ENCODE data around the gene PNMA6E. TPM values are rescaled to one million over a fixed set of nuclear protein-coding genes. Genes with fewer than 3 reads are reported as not detected.

PNMA6E gene
- polyA plus RNA-seq = not detected
- long read RNA-seq, donor 1 = 0 reads
- long read RNA-seq, donor 2 = 0 reads
- long read RNA-seq, donor 3 = 0 reads
- long read RNA-seq, donor 4 = 0 reads
- long read RNA-seq, donor 5 = 0 reads
- long read RNA-seq, donor 6 = 0 reads
- long read RNA-seq, donor 7 = 0 reads
- long read RNA-seq, donor 8 = 0 reads
- long read RNA-seq, donor 9 = 0 reads
- long read RNA-seq, donor 10 = 0 reads
- long read RNA-seq, donor 11 = 0 reads

GRCh38 chrX:153401133-153401764, at the start of gene PNMA6E:
PNMA6E (minus strand) TSS chrX:153401350; CDS start chrX:153398849, 2,501 bp downstream.
- Histone ChIP-seq H3K27ac (ENCODE audit: low read length) (no peak within 1 kb of the TSS), H3K36me3 (ENCODE audit: control insufficient read depth, insufficient read depth, low read length) (no peaks in the 10 kb centered on the region), H3K4me1 (ENCODE audit: control insufficient read depth, insufficient read depth, low read length) (no peaks in the 10 kb centered on the region), H3K4me3 (ENCODE audit: low read length) (no peak within 1 kb of the TSS), H3K27me3 (ENCODE audit: control insufficient read depth, insufficient read depth, low read length) (no peaks in the 10 kb centered on the region), H3K9me3 (ENCODE audit: control insufficient read depth, low read depth, low read length) (peaks cover 6% of the 10 kb centered on the region)
- DNase-seq = no peak
- no CpG with 5 or more reads among the region's 29 CpGs for WGBS (ENCODE audit: insufficient coverage, low lambda C conversion rate)

GRCh38 chrX:153450949-153451277, 49.8 kb upstream of the PNMA6E start:
- no peak overlapping the region for H3K27ac ChIP-seq (ENCODE audit: low read length)
- no peaks in the 10 kb centered on the region for H3K27me3 ChIP-seq (ENCODE audit: control insufficient read depth, insufficient read depth, low read length)
- no peaks in the 10 kb centered on the region for H3K9me3 ChIP-seq (ENCODE audit: control insufficient read depth, low read depth, low read length)
- no peak for DNase-seq
- H3K4me3 ChIP-seq (ENCODE audit: low read length) = no peak overlapping the region
- WGBS (ENCODE audit: insufficient coverage, low lambda C conversion rate) = no CpG with 5 or more reads among the region's 8 CpGs
- H3K36me3 ChIP-seq (ENCODE audit: control insufficient read depth, insufficient read depth, low read length) = peaks cover 6% of the 10 kb centered on the region
- H3K4me1 ChIP-seq (ENCODE audit: control insufficient read depth, insufficient read depth, low read length) = no peaks in the 10 kb centered on the region

- Histone ChIP-seq H3K4me1 (ENCODE audit: control insufficient read depth, insufficient read depth, low read length) (no peaks in the 10 kb centered on the region), H3K27me3 (ENCODE audit: control insufficient read depth, insufficient read depth, low read length) (no peaks in the 10 kb centered on the region), H3K9me3 (ENCODE audit: control insufficient read depth, low read depth, low read length) (no peaks in the 10 kb centered on the region), H3K27ac (ENCODE audit: low read length) (no peak overlapping the region), H3K36me3 (ENCODE audit: control insufficient read depth, insufficient read depth, low read length) (peaks cover 5% of the 10 kb centered on the region), H3K4me3 (ENCODE audit: low read length) (no peak overlapping the region)
- WGBS (ENCODE audit: insufficient coverage, low lambda C conversion rate) = no CpG with 5 or more reads among the region's 26 CpGs
- DNase-seq = no peak
These were observed 49.2 kb upstream of the PNMA6E start for GRCh38 chrX:153450114-153450948.

GRCh38 chrX:153449368-153450113, 48.4 kb upstream of the PNMA6E start:
- Histone ChIP-seq H3K27me3 (ENCODE audit: control insufficient read depth, insufficient read depth, low read length) (no peaks in the 10 kb centered on the region), H3K36me3 (ENCODE audit: control insufficient read depth, insufficient read depth, low read length) (peaks cover 3% of the 10 kb centered on the region), H3K9me3 (ENCODE audit: control insufficient read depth, low read depth, low read length) (no peaks in the 10 kb centered on the region), H3K27ac (ENCODE audit: low read length) (no peak overlapping the region), H3K4me1 (ENCODE audit: control insufficient read depth, insufficient read depth, low read length) (no peaks in the 10 kb centered on the region), H3K4me3 (ENCODE audit: low read length) (no peak overlapping the region)
- DNase-seq = no peak
- no CpG with 5 or more reads among the region's 15 CpGs for WGBS (ENCODE audit: insufficient coverage, low lambda C conversion rate)

- H3K4me1 ChIP-seq (ENCODE audit: control insufficient read depth, insufficient read depth, low read length) = no peaks in the 10 kb centered on the region
- H3K27ac ChIP-seq (ENCODE audit: low read length) = no peak overlapping the region
- H3K36me3 ChIP-seq (ENCODE audit: control insufficient read depth, insufficient read depth, low read length) = peaks cover 1% of the 10 kb centered on the region
- H3K27me3 ChIP-seq (ENCODE audit: control insufficient read depth, insufficient read depth, low read length) = no peaks in the 10 kb centered on the region
- H3K9me3 ChIP-seq (ENCODE audit: control insufficient read depth, low read depth, low read length) = no peaks in the 10 kb centered on the region
- H3K4me3 ChIP-seq (ENCODE audit: low read length) = no peak overlapping the region
- WGBS (ENCODE audit: insufficient coverage, low lambda C conversion rate) = no CpG with 5 or more reads among the region's 21 CpGs
- peak; percentile 40 to 68 for DNase-seq
These were observed 47.6 kb upstream of the PNMA6E start for GRCh38 chrX:153448556-153449367.

- no peak overlapping the region for H3K4me3 ChIP-seq (ENCODE audit: low read length)
- no peaks in the 10 kb centered on the region for H3K36me3 ChIP-seq (ENCODE audit: control insufficient read depth, insufficient read depth, low read length)
- DNase-seq = no peak
These were observed 46.4 kb upstream of the PNMA6E start for GRCh38 chrX:153447581-153447960.

GRCh38 chrX:153446950-153447580, 45.9 kb upstream of the PNMA6E start:
- Histone ChIP-seq H3K27ac (ENCODE audit: low read length) (no peak overlapping the region), H3K4me3 (ENCODE audit: low read length) (no peak overlapping the region), H3K36me3 (ENCODE audit: control insufficient read depth, insufficient read depth, low read length) (no peaks in the 10 kb centered on the region), H3K9me3 (ENCODE audit: control insufficient read depth, low read depth, low read length) (no peaks in the 10 kb centered on the region), H3K4me1 (ENCODE audit: control insufficient read depth, insufficient read depth, low read length) (no peaks in the 10 kb centered on the region), H3K27me3 (ENCODE audit: control insufficient read depth, insufficient read depth, low read length) (no peaks in the 10 kb centered on the region)
- no peak for DNase-seq
- no CpG with 5 or more reads among the region's 17 CpGs for WGBS (ENCODE audit: insufficient coverage, low lambda C conversion rate)

More at GRCh38 chrX:153447581-153447960, 46.4 kb upstream of the PNMA6E start:
- WGBS (ENCODE audit: insufficient coverage, low lambda C conversion rate) = no CpG with 5 or more reads among the region's 8 CpGs
- no peaks in the 10 kb centered on the region for H3K4me1 ChIP-seq (ENCODE audit: control insufficient read depth, insufficient read depth, low read length)
- H3K27me3 ChIP-seq (ENCODE audit: control insufficient read depth, insufficient read depth, low read length) = no peaks in the 10 kb centered on the region
- H3K27ac ChIP-seq (ENCODE audit: low read length) = no peak overlapping the region
- H3K9me3 ChIP-seq (ENCODE audit: control insufficient read depth, low read depth, low read length) = no peaks in the 10 kb centered on the region

- WGBS (ENCODE audit: insufficient coverage, low lambda C conversion rate) = no CpG with 5 or more reads among the region's 10 CpGs
- Histone ChIP-seq H3K9me3 (ENCODE audit: control insufficient read depth, low read depth, low read length) (no peaks in the 10 kb centered on the region), H3K27ac (ENCODE audit: low read length) (no peak overlapping the region), H3K36me3 (ENCODE audit: control insufficient read depth, insufficient read depth, low read length) (no peaks in the 10 kb centered on the region), H3K27me3 (ENCODE audit: control insufficient read depth, insufficient read depth, low read length) (no peaks in the 10 kb centered on the region), H3K4me3 (ENCODE audit: low read length) (no peak overlapping the region), H3K4me1 (ENCODE audit: control insufficient read depth, insufficient read depth, low read length) (no peaks in the 10 kb centered on the region)
- no peak for DNase-seq
These were observed 45.4 kb upstream of the PNMA6E start for GRCh38 chrX:153446636-153446936.

GRCh38 chrX:153445856-153446635, 44.9 kb upstream of the PNMA6E start, which contains the start of gene TREX2:
TREX2 (minus strand) TSS chrX:153446056; CDS start chrX:153445430, 626 bp downstream.
- H3K4me1 ChIP-seq (ENCODE audit: control insufficient read depth, insufficient read depth, low read length) = no peaks in the 10 kb centered on the region
- H3K27ac ChIP-seq (ENCODE audit: low read length) = no peak within 1 kb of the TSS
- no peak for DNase-seq
- H3K4me3 ChIP-seq (ENCODE audit: low read length) = no peak within 1 kb of the TSS
- H3K36me3 ChIP-seq (ENCODE audit: control insufficient read depth, insufficient read depth, low read length) = no peaks in the 10 kb centered on the region
- WGBS (ENCODE audit: insufficient coverage, low lambda C conversion rate) = no CpG with 5 or more reads among the region's 30 CpGs
- H3K9me3 ChIP-seq (ENCODE audit: control insufficient read depth, low read depth, low read length) = no peaks in the 10 kb centered on the region
- H3K27me3 ChIP-seq (ENCODE audit: control insufficient read depth, insufficient read depth, low read length) = no peaks in the 10 kb centered on the region

All from large intestine (tissue), 12 donors.